ENCODE results near the gene GFRA1.

Gene GFRA1

GRCh38 chr10:116097239-116097784, 175.7 kb downstream of the GFRA1 start:
- in situ Hi-C loops (cut with MboI; ENCODE audit: low sequenced_read_pairs, unreplicated experiment): no loop called here
- TF ChIP-seq CTCF (IDR thresholded peaks at IDR 0.05; ENCODE audit: borderline replicate concordance, control extremely low read depth, extremely low read depth, insufficient read depth, missing control alignments): no peak
- no peak for DNase-seq (ENCODE audit: low spot score)

GRCh38 chr10:116096526-116096925, 176.5 kb downstream of the GFRA1 start:
- no peak for TF ChIP-seq CTCF (IDR thresholded peaks at IDR 0.05; ENCODE audit: borderline replicate concordance, control extremely low read depth, extremely low read depth, insufficient read depth, missing control alignments)
- no peak for DNase-seq (ENCODE audit: low spot score)
- in situ Hi-C loops (cut with MboI; ENCODE audit: low sequenced_read_pairs, unreplicated experiment): no loop called here

GRCh38 chr10:116094356-116094755, 178.7 kb downstream of the GFRA1 start:
- in situ Hi-C loops (cut with MboI; ENCODE audit: low sequenced_read_pairs, unreplicated experiment): no loop called here
- TF ChIP-seq CTCF (IDR thresholded peaks at IDR 0.05; ENCODE audit: borderline replicate concordance, control extremely low read depth, extremely low read depth, insufficient read depth, missing control alignments): no peak
- no peak for DNase-seq (ENCODE audit: low spot score)

GRCh38 chr10:116093031-116093430, 180.0 kb downstream of the GFRA1 start:
- in situ Hi-C loops (cut with MboI; ENCODE audit: low sequenced_read_pairs, unreplicated experiment): no loop called here
- TF ChIP-seq CTCF (IDR thresholded peaks at IDR 0.05; ENCODE audit: borderline replicate concordance, control extremely low read depth, extremely low read depth, insufficient read depth, missing control alignments): no peak
- no peak for DNase-seq (ENCODE audit: low spot score)

- TF ChIP-seq CTCF (IDR thresholded peaks at IDR 0.05; ENCODE audit: borderline replicate concordance, control extremely low read depth, extremely low read depth, insufficient read depth, missing control alignments): no peak
- DNase-seq (ENCODE audit: low spot score): no peak
- in situ Hi-C loops (cut with MboI; ENCODE audit: low sequenced_read_pairs, unreplicated experiment): no loop called here
Observed at GRCh38 chr10:116088985-116089384, 184.0 kb downstream of the GFRA1 start.

- in situ Hi-C loops (cut with MboI; ENCODE audit: low sequenced_read_pairs, unreplicated experiment): no loop called here
- DNase-seq (ENCODE audit: low spot score): no peak
- TF ChIP-seq CTCF (IDR thresholded peaks at IDR 0.05; ENCODE audit: borderline replicate concordance, control extremely low read depth, extremely low read depth, insufficient read depth, missing control alignments): no peak
Observed at GRCh38 chr10:116085323-116085722, 187.7 kb downstream of the GFRA1 start.

- no peak for DNase-seq (ENCODE audit: low spot score)
- in situ Hi-C loops (cut with MboI; ENCODE audit: low sequenced_read_pairs, unreplicated experiment): no loop called here
- no peak for TF ChIP-seq CTCF (IDR thresholded peaks at IDR 0.05; ENCODE audit: borderline replicate concordance, control extremely low read depth, extremely low read depth, insufficient read depth, missing control alignments)
Observed at GRCh38 chr10:116084161-116084560, 188.8 kb downstream of the GFRA1 start.

Measured in GM13976 (cell line).